ENCODE data around the gene KCTD21.
A peak's percentile ranks its signal among the peaks of the same experiment; 100 is the strongest.
"Not testable (repeated sequence)": the region's sequence is repeated elsewhere in the genome, so short reads cannot be mapped to it uniquely, and the experiment has no call there.

KCTD21 gene, protein sequence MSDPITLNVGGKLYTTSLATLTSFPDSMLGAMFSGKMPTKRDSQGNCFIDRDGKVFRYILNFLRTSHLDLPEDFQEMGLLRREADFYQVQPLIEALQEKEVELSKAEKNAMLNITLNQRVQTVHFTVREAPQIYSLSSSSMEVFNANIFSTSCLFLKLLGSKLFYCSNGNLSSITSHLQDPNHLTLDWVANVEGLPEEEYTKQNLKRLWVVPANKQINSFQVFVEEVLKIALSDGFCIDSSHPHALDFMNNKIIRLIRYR

DNA sequence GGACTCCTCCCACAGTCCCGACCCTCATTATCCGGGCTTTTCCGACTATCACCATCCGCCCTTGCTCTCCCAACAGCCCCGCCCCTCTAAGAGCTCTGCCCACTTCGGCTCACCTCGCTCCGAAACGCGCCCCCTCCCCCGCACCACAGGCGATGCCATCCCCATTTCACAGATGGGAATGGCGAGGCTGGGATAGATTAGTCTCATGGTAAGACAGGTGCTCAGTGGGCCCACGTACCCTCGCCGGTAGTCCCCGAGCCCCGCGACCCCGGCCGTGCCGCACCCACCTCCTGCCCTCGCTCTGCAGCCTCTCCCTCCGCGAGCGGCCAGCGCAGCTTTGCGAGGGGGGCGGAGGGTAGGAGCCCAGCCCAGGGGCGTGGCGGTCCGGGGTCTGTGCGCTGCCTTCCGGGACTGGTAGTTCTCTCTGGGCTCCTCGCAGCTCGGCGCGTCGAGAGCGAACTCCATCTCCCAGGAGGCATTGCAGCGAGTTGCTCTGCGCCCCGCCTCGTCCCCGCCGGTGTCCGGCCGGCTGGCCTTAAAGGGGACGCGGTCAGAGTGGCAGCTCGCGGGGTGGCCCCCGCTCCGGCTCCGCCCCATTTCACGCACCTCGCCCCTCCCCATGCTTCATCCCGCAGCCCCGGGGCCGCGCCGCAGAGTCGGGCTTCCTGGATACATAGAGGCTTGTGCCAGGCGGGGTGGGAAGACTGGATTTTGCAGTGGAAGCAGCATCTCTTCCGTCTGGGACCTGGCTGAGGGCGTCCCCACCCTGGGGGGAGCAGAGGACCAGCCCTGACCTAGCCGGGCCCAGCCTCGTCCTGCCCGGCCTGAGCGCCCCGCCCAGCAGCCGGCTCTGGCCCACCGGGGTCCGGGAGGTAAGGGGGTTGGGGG lies at the start of gene KCTD21, which contains the start of gene USP35:
Gene KCTD21, minus strand, starts transcription at position 341 of the 888 bp plus-strand sequence. CDS start 14,072 bp downstream, outside the sequence.
Gene USP35, plus strand, starts transcription at position 634 of the 888 bp plus-strand sequence. CDS start 7,327 bp downstream, outside the sequence.
- DNase-seq (ENCODE audit: low read depth in 2 of 2, low spot score in 1 of 2): peak; percentile 72 to 84

DNA sequence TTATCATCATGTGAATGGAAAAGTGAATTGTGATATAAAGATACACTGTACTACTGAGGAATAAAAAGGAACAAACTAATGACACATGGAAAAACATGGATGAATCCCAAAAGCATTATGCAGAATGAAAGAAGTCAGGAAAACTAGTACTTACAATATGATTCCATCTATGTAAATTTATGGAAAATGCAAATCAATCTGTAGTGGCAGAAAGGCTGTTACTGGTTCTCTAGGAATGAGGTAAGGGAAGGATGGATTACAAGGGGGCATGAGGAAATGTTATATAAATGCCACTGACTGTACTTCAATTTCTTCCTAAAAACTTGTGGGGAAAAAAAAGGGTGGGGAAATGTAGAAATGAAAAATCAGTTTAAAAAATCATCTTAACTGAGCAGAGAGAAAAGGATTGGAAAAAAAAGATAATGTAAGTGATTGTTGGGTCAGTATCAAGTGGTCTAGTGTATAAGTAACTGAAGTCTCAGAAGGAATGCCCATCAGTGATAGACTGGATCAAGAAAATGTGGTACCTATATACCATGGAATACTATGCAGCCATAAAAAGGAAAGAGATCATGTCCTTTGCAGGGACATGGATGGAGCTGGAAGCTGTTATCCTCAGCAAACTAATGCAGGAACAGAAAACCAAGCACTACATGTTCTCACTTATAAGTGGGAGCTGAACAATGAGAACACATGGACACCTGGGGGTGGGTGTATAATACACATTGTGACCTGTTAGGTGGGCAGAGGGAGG lies 49.0 kb upstream of the KCTD21 start:
- DNase-seq (ENCODE audit: low read depth in 2 of 2, low spot score in 1 of 2): no peak

DNA sequence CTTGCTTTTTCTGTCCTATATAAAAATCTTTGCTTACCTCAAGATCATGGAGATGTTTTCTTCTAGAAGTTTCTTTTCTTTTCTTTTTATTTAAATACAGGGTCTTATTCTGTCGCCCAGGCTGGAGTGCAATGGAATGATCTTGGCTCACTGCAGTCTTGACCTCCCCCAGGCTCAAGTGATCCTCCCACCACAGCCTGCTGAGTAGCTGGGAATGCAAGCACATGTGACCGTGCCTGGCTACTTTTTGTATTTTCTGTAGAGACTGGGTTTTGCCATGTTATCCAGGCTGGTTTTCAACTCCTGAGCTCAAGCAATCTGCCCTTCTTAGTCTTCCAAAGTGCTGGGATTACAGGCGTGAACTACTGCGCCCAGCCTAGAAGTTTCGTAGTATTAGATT lies 45.6 kb upstream of the KCTD21 start:
- DNase-seq (ENCODE audit: low read depth in 2 of 2, low spot score in 1 of 2): no peak

DNA sequence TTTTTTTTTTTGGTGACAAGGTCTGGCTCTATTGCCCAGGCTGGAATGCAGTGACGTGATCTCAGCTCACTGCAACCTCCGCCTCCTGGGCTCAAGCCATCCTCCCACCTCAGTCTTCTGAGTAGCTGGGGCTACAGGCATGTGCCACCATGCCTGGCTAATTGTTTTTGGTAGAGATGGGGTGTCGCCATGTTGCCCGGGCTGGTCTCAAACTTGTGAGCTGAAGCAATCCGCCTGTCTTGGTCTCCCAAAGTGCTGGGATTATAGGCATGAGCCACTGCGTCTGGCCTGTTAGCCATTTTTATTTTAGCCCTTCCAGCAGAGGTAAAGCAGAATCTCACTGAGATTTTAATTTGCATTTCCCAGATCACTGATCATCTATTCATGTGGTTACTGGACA lies 44.6 kb upstream of the KCTD21 start:
- DNase-seq (ENCODE audit: low read depth in 2 of 2, low spot score in 1 of 2): not testable (repeated sequence)

DNA sequence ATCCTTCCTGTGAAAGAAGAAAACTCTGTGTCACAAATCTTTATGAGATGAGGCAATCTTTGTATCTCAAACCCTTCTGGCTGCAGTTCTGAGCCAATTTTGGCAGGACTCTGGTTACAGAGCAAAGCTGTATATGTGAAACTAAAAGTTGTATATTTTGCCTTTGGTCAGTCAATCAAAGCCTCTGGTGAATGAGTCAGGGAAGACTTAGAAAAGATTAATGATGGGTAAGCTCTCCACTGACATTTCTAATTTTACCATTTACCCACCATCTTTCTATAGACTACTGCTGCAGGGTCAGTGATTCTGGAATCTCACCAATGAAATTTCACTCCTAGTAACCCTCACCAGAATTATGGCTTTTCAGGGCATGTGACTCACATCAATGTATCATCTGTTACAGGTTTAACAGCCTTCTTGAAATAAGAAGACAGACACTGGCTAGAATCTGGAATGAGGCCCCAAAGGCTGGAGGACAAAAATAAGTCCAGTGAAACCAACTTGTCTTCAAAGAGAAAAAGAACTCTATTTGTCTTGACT lies 43.6 kb upstream of the KCTD21 start:
- no peak for DNase-seq (ENCODE audit: low read depth in 2 of 2, low spot score in 1 of 2)

DNA sequence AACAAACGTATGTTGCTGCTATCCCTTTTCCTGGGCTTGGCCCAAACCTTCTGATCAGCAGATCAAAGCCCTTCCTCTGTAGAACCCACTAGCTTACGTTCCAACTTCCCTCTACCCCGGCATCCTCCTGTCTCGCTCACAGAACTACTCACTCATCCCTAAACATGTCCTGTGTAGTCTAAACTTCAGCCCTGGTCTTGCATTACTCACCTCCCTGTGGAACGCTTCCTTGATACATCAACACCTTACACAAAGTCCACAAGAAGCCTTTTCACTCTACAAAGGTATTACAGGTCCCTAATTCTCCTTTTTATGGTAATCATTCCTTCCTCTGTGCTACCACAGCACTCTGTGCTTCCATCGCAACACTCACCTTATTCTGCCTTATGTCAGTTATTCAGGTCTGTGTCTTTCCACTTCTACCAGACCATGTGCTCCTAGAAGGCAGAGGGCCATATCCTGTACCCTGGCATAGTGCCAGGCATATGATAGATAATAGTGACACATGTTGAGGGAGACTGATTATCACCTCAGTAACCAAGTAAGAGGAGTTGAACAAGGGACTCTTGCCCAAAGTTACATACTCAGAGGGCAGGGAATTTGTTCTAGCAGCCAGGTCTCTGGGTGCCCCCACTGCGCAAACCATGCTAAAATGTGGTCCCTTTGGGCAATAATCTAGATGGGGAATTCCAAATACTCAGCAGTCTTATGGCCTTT lies 41.9 kb upstream of the KCTD21 start:
- DNase-seq (ENCODE audit: low read depth in 2 of 2, low spot score in 1 of 2): no peak

DNA sequence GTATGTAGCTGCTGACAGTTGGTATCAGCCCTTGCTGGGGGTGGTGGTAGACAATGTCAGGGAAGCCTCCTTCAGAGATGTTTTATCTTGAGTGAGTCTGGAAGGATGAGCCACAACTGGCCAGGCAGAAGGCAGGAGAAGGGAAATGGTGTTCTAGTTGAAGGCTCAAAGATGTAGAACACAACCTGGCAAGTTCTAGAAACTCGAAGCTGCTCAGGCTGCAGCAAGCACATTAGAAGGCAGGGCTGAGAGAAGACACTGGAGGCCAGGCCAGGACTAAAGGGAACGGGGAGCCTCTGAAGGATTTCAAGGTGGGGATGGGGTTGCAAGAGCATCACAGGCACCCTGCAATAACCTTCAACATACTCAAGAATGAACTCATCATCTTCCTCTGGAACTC lies 40.7 kb upstream of the KCTD21 start:
- no peak for DNase-seq (ENCODE audit: low read depth in 2 of 2, low spot score in 1 of 2)

DNA sequence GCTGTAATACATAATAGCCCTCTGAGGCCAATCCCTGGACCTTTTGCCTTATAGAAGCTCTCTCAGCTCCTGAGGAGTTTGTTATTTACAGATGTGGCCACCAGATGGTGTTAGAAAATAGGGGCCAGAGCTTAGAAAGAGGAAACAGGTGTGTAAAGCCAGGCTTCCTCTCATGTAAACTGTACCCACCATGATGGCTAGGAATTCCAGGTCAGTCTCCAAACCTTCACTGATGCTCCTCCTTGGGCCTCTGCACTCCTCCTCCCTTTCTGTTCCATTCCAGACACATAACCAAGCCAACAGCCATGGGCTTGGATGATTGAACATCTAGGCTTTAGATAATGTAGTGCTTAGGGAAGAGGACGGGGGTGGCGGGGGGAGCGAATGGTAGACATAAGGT lies 40.0 kb upstream of the KCTD21 start:
- DNase-seq (ENCODE audit: low read depth in 2 of 2, low spot score in 1 of 2): no peak

DNA sequence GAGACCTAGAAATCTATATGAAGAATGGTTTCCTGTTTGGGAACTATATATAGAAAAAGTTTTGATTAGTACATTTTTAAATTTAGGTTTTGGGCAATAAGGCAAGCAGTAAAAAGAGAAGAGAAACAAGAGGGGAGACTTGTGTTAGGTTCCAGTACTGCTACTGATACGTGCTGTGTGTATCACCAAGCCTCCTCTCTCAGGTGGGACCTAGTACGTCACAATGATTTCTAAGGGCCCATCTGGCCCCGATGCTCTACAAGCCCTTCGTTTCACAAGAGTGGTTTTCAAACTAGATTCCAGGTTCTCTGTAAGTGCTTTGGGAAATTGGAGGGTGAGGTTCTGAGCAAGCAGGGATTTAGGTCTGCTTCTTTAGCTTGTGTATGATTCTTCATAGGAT lies 39.5 kb upstream of the KCTD21 start:
- no peak for DNase-seq (ENCODE audit: low read depth in 2 of 2, low spot score in 1 of 2)

DNA sequence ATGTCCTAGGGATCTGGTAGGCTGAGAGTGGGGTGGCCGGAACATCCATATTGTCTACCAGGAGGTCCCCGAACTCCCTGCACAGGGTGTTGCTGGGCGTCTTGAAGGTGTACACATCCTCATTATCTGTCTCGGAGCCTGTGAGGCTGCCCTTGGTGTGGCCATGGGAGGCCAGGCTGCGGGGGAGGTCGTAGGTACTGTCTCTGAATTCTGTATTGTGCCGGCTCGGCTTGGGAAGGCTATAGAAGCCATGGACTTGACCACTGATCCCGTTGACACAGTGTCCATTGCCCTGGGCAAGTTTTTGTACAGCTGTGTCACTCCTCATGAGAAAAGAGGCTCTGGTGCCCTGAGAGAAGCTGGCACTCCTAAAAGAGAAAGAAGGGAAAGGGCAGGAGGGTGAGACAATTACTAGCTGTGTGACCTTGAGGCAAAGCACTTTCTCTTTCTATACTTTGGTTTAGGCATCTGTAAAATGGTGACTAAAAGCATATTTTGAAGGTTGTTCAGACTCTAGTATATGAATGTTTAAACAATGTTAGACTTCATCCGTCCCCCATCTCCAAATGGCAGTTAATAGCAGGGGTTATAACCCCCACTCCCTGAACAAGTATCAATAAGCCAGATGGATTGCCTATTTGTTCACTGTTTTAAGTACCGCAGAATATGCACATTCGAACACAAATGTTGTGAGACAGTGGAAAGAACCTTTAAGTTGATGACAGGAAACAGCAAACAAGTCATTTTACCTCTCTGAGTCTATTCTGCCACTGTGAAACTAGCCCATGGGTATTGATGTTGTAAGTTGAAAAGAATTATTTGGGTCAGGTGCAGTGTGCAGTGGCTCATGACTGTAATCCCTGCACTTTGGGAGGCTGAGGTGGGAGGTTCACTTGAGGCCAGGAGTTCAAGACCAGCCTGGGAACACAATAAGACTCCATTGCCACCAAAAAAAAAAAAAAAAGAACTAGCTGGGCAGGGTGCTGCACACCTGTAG lies 38.6 kb upstream of the KCTD21 start:
- no peak for DNase-seq (ENCODE audit: low read depth in 2 of 2, low spot score in 1 of 2)

DNA sequence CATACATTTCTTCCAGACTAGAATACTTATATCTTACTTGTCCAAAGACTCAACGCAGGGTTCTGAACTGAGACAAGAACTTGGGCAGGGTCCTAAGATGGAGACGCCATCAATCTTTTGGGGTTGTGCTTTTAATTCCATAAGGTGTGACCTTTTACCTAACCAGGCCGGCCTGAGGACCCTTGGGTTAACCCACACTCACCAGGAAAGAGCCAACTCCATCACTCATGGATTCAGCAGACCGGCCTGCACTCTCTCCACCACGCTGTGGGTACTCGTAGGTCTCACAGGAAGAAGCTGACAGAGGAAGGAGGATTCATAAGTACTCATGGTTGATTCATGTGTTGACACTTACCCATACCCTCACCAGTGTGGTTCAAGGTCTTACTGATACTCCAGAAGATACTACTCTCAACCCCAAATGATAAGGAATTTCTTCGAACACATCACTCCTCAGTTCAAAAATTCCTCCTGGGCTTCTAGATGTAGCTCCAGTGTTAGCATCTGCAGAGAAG lies 36.5 kb upstream of the KCTD21 start:
- DNase-seq (ENCODE audit: low read depth in 2 of 2, low spot score in 1 of 2): no peak

DNA sequence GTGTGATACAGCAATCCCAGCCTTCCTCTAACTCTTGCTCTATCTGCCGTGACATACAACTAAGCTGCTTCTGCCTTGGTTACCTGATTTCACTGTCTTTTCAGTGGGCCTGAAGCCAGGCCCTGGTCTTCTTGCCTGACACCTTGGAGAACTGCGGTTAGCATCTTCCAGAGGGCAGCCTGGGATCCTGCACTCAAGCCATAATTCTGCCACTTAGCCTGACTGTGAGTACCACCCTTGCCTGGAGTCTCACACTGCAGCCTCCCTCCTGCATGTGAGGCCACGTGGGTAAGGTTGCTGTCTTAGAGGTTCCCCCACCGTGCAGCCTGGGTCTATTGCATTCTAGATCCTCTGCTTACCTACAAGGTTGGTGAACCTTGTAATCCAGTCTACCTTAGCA lies 36.1 kb upstream of the KCTD21 start:
- no peak for DNase-seq (ENCODE audit: low read depth in 2 of 2, low spot score in 1 of 2)

DNA sequence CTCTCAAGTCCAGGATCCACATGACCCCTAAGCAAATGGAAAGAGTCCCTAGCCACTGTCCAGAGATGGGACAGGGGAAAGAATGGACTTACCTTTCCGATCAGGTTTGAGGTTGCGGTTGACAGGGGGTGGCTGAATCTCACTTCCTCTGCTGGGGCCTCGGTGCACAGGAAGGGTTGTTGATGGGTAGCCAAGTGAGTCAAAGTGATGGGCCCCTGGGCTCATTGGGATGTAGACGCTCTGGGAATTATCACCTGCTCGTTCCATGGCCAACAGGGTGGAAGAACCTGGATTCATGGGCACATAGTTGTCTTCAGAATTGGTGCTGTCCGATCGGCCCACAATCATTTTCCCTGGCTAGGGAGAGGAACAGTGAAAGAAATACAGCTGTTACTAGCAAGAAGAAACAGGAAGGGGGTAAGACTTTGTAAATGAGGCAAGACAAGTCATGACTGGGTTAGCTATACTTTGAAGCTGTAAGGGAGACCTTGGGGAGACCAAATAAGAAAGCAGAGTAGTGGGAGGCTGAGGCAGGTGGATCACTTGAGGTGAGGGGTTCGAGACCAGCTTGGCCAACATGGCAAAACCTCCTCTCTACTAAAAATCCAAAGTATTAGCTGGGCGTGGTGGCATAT lies 35.0 kb upstream of the KCTD21 start:
- DNase-seq (ENCODE audit: low read depth in 2 of 2, low spot score in 1 of 2): no peak

DNA sequence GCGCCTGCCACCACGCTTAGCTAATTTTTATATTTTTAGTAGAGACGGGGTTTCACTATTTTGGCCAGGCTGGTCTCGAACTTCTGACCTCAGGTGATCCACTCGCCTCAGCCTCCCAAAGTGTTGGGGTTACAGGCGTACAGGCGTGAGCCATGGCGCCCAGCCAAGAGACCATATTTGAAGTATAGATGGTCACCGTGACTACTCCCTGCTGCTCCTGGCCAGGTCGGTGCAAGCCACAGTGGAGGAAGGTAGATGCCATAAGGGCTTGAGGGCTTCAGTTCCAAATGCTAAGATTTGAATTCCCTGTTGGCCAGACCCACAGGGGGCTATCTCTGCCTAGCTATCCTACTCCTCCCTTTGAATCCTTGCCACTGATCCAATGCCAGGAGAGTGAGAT lies 34.3 kb upstream of the KCTD21 start:
- not testable (repeated sequence) for DNase-seq (ENCODE audit: low read depth in 2 of 2, low spot score in 1 of 2)

DNA sequence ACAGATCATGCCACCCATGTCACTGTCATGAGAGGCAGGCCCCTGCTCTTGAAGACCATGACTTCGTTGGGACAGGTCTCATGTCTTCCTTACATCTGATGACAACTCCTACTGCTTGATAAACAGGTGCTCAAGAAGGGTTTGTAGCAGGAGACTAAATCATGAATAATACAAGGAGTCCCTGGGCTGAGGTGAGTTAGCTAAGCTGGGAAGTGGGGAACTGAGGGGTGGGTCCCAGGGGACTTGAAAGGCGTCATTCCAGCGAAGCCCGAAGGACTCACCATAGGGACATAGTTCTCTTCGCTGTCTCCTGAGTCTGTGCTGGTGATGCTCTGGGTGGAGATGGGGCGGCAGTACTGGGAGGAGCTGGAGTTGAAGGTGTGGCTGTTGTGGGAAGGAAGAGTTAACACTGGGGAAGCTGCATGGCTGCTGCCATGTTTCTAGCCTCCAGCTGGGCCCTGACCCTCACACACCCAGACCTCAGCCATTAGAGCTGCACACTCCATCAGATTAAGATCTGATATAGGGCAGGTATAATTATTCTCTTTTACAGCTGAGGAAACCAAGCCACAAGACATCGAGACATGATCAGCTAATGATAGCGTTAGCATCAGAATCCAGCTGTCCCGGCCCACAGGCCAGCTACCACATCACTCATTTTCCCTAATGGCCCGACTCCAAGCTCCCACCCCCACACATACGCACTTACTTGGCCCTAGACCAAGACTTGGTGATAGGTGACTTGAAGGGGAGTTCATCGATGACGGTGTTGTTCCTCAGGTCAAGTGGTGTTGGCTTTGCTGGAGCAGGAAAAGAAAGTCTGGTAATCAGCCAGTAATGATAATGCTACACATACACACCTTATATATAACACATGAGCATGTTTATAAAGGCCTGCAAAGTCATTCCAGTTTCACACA lies 33.2 kb upstream of the KCTD21 start:
- DNase-seq (ENCODE audit: low read depth in 2 of 2, low spot score in 1 of 2): no peak

DNA sequence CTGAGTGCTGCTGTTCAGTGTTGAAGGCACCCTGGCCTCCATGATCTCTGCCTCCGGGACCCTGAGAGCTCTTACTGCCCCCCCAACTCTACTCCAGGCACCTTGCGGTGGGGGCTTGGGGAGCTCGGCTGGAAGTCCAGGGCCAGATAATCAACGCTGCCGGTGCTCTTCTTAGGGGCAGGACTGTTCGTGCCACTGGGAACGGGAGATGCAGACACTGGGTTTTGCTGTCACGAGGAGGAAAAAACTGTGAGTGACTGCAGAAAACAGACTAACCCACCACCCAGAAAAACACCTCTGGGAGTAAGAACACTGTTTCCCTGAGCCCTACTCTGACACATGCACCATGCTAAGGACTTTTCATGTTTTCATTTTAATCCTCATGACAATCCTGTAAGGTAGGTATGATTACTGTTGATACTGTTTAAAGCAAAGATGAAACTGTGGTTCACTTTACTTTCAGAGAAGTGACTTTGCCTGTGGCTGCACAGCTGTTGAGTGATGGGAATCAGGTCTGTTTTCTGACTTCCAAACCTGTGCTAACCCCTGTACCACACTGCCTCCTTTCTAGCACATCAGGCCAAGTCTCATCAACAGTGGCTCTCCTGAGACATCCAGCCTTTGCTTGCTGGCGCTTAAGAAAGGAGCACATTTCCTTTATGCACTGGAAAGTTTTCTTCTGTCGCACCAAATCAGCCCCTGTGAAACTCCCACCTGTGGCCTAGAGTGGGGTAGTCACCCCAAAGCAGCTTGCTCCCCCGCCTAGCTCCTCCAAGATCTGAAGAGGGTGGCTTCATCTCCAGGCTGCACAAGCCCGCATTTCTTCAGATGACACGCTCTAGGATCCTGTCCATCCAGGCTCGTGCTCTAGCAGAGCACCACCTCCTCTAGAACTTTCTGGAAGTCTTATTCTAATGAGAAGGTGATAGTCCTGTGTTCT lies 32.1 kb upstream of the KCTD21 start:
- DNase-seq (ENCODE audit: low read depth in 2 of 2, low spot score in 1 of 2): no peak

Measured in stimulated activated CD8-positive, alpha-beta memory T cell treated with anti-CD3 and anti-CD28 coated beads, Interleukin-4, amount 100 ng/mL, for 1 hour (primary cell).